Fibroblast of pulmonary artery (primary cell): Measurements from ENCODE around the gene TRIP11.

Source experiments
- DNase-seq: peaks from one replicate; pipeline ENCODE4 v3.0.0-alpha.2; 2010; ENCODE audit warnings: low read depth
- H3K4me3 ChIP-seq: replicated peaks from 2 replicates; pipeline ENCODE4 v1.5.1; 2011; ENCODE audit warnings: low read depth, mild to moderate bottlenecking, control low read depth, low read length, moderate library complexity
- TF ChIP-seq, protein P1 (sequence below): IDR thresholded peaks from 2 replicates; pipeline ENCODE4 v1.5.1; 2011; ENCODE audit warnings: mild to moderate bottlenecking, control low read depth, low read length, inconsistent platforms; ENCODE audit errors: missing control alignments

Gene TRIP11

DNA sequence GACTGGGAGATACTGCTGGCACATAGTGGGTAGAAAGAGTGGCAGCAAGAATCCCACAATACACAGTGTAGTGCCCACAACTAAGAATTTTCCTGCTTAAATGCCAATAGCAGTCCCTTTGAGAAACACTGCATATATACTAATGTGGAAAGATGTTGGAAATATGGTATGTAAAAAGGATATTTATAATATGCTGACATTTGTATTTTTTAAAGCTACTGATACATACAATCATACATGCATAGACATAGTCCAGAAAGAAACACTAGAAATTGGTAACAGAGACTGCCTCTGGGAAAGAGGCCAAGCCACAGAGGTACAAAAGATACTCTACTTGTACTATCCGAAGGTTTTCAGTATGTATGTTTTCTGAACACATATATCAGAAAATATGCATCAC lies 30.3 kb downstream of the TRIP11 start:
- no peak overlapping the region for H3K4me3 ChIP-seq
- TF ChIP-seq, protein P1, sequence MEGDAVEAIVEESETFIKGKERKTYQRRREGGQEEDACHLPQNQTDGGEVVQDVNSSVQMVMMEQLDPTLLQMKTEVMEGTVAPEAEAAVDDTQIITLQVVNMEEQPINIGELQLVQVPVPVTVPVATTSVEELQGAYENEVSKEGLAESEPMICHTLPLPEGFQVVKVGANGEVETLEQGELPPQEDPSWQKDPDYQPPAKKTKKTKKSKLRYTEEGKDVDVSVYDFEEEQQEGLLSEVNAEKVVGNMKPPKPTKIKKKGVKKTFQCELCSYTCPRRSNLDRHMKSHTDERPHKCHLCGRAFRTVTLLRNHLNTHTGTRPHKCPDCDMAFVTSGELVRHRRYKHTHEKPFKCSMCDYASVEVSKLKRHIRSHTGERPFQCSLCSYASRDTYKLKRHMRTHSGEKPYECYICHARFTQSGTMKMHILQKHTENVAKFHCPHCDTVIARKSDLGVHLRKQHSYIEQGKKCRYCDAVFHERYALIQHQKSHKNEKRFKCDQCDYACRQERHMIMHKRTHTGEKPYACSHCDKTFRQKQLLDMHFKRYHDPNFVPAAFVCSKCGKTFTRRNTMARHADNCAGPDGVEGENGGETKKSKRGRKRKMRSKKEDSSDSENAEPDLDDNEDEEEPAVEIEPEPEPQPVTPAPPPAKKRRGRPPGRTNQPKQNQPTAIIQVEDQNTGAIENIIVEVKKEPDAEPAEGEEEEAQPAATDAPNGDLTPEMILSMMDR, result no peak
- no peak for DNase-seq

GRCh38 chr14:92005019-92005418 lies 34.8 kb downstream of the TRIP11 start:
- TF ChIP-seq, protein P1, result no peak
- no peak for DNase-seq

GRCh38 chr14:92004062-92004461 lies 35.8 kb downstream of the TRIP11 start:
- H3K4me3 ChIP-seq, result no peak overlapping the region
- DNase-seq, result no peak
- TF ChIP-seq, protein P1, result no peak

More at GRCh38 chr14:92005019-92005418, 34.8 kb downstream of the TRIP11 start:
- no peak overlapping the region for H3K4me3 ChIP-seq

GRCh38 chr14:91998667-91999570 lies 40.9 kb downstream of the TRIP11 start:
- TF ChIP-seq, protein P1, result no peak
- DNase-seq, result no peak
- no peak overlapping the region for H3K4me3 ChIP-seq

- TF ChIP-seq, protein P1, result no peak
- H3K4me3 ChIP-seq, result no peak overlapping the region
- no peak for DNase-seq
Measured at GRCh38 chr14:91997492-91997891, 42.4 kb downstream of the TRIP11 start.

DNA sequence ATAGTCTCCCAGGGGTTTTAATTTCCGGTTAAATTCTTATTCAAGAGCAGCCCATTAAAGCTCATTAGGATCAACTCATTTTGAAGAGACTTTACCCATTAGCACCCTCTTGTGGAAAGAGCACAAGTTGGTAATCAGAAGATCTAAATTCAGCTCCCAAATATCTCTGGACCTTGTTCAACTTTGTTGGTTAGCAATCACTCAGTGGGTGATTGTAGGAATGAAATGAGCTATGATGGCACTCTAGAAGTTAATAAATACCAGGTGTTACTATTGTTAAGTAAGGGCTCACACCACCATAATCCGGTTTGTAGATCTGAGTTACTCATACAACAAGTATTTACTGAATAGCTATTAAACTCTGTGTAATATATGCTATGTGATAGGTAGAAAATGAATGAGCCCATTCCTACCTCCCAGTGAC lies 42.9 kb downstream of the TRIP11 start:
- no peak overlapping the region for H3K4me3 ChIP-seq
- TF ChIP-seq, protein P1, result peak; percentile 72
- peak; percentile 78 for DNase-seq

- no peak for DNase-seq
- no peak overlapping the region for H3K4me3 ChIP-seq
- TF ChIP-seq, protein P1, result no peak
Measured at GRCh38 chr14:91987192-91987591, 52.7 kb downstream of the TRIP11 start.
